Measurements from ENCODE around the gene CREB5.

- TF ChIP-seq, protein P1, sequence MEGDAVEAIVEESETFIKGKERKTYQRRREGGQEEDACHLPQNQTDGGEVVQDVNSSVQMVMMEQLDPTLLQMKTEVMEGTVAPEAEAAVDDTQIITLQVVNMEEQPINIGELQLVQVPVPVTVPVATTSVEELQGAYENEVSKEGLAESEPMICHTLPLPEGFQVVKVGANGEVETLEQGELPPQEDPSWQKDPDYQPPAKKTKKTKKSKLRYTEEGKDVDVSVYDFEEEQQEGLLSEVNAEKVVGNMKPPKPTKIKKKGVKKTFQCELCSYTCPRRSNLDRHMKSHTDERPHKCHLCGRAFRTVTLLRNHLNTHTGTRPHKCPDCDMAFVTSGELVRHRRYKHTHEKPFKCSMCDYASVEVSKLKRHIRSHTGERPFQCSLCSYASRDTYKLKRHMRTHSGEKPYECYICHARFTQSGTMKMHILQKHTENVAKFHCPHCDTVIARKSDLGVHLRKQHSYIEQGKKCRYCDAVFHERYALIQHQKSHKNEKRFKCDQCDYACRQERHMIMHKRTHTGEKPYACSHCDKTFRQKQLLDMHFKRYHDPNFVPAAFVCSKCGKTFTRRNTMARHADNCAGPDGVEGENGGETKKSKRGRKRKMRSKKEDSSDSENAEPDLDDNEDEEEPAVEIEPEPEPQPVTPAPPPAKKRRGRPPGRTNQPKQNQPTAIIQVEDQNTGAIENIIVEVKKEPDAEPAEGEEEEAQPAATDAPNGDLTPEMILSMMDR (IDR thresholded peaks at IDR 0.05), result no peak
- no peak for TF ChIP-seq POLR2AphosphoS5 (IDR thresholded peaks at IDR 0.05)
Observed at GRCh38 chr7:28505867-28506266, 93.5 kb downstream of the CREB5 start.

Data from breast epithelium (tissue), 3 donors.